ENCODE data around the gene FAM200A. TPM values are rescaled to one million over a fixed set of nuclear protein-coding genes. Genes with fewer than 3 reads are reported as not detected.

FAM200A gene
- total and polyA plus RNA-seq, 2 of the 13 experiments (the other 11 are each of a cell fraction or from before 2014, with no cell fraction given) = 4.7 to 6.3 TPM

- TF ChIP-seq ZBTB3 (CRISPR knock-in tag; IDR thresholded peaks at IDR 0.05; ENCODE audit: borderline replicate concordance, low read depth) (no peak; the same call in 1 of the 2 replicates), STAT5B (CRISPR knock-in tag; IDR thresholded peaks at IDR 0.05) (no peak), ZNF780A (CRISPR knock-in tag; IDR thresholded peaks at IDR 0.05) (peak; percentile 38; the same call in 1 of the 2 replicates), ZFP1 (CRISPR knock-in tag; IDR thresholded peaks at IDR 0.05) (no peak), AHDC1 (CRISPR knock-in tag; IDR thresholded peaks at IDR 0.05; ENCODE audit: borderline replicate concordance) (peak; percentile 56; the same call in 1 of the 2 replicates), SKIL (CRISPR knock-in tag; IDR thresholded peaks at IDR 0.05; ENCODE audit: borderline replicate concordance) (no peak; the same call in 1 of the 2 replicates), ZNF563 (CRISPR knock-in tag; IDR thresholded peaks at IDR 0.05) (peak; percentile 17; the same call in 1 of the 2 replicates), ZNF564 (CRISPR knock-in tag; IDR thresholded peaks at IDR 0.05) (no peak), MZF1 (CRISPR knock-in tag; IDR thresholded peaks at IDR 0.05; ENCODE audit: borderline replicate concordance) (no peak), ZFP36 (IDR thresholded peaks at IDR 0.05; ENCODE audit: borderline replicate concordance, low read depth, low read length, partially characterized antibody) (no peak), KAT2B (IDR thresholded peaks at IDR 0.05; ENCODE audit: borderline replicate concordance, low read depth, low read length) (no peak), HIC2 (CRISPR knock-in tag; IDR thresholded peaks at IDR 0.05; ENCODE audit: low read depth) (0 out of 2 replicates have a peak, but pooled peaks have one; percentile 33), PLRG1 (conservative IDR thresholded peaks at IDR 0.05) (no peak), CENPT (CRISPR knock-in tag; IDR thresholded peaks at IDR 0.05; ENCODE audit: low read depth) (no peak), SP4 (CRISPR knock-in tag; IDR thresholded peaks at IDR 0.05) (peak; percentile 21; the same call in 1 of the 2 replicates), MLLT10 (CRISPR knock-in tag; IDR thresholded peaks at IDR 0.05) (no peak; the same call in 1 of the 2 replicates), MAFK (conservative IDR thresholded peaks at IDR 0.05 in 1 of 2, IDR thresholded peaks at IDR 0.05 in 1 of 2; ENCODE audit: low read length in 2 of 2) (no peak), CERS6 (CRISPR knock-in tag; IDR thresholded peaks at IDR 0.05) (no peak)
These were observed 6.6 kb upstream of the FAM200A start, which contains the start of gene ZNF655 (continued) for GRCh38 chr7:99558306-99559174.

All from HepG2 (cell line).